NCI-H2107 treated with DMSO at 0.1 percent for 48 hours (cell line): ENCODE measurements around the gene DNM3.
"Not testable (repeated sequence)": the region's sequence is repeated elsewhere in the genome, so short reads cannot be mapped to it uniquely, and the experiment has no call there.

Experiments used
- DNase-seq: peaks from one replicate; lab custom pipeline; 2025; ENCODE audit not compliant: unreplicated experiment; lab: John Stamatoyannopoulos, UW

The DNM3 gene

GRCh38 chr1:172350856-172351255, 509.6 kb downstream of the DNM3 start:
- DNase-seq: no peak

- DNase-seq: no peak
Measured at GRCh38 chr1:172351346-172351745, 510.0 kb downstream of the DNM3 start.

- no peak for DNase-seq
Measured at GRCh38 chr1:172351754-172352161, 510.5 kb downstream of the DNM3 start.

GRCh38 chr1:172352435-172352834, 511.1 kb downstream of the DNM3 start:
- DNase-seq: no peak

GRCh38 chr1:172354291-172355274, 513.3 kb downstream of the DNM3 start:
- no peak for DNase-seq

GRCh38 chr1:172356620-172357019, 515.3 kb downstream of the DNM3 start:
- no peak for DNase-seq

- no peak for DNase-seq
Measured at GRCh38 chr1:172357753-172358385, 516.6 kb downstream of the DNM3 start.

- DNase-seq: no peak
Measured at GRCh38 chr1:172359491-172359999, 518.2 kb downstream of the DNM3 start.

- no peak for DNase-seq
Measured at GRCh38 chr1:172360511-172360910, 519.2 kb downstream of the DNM3 start.

- DNase-seq: no peak
Measured at GRCh38 chr1:172360985-172361384, 519.7 kb downstream of the DNM3 start.

- no peak for DNase-seq
Measured at GRCh38 chr1:172363852-172364251, 522.6 kb downstream of the DNM3 start.

GRCh38 chr1:172371646-172372045, 530.3 kb downstream of the DNM3 start:
- DNase-seq: not testable (repeated sequence)

- no peak for DNase-seq
Measured at GRCh38 chr1:172373864-172374263, 532.6 kb downstream of the DNM3 start.

GRCh38 chr1:172375211-172375631, 533.9 kb downstream of the DNM3 start:
- DNase-seq: no peak

- DNase-seq: no peak
Measured at GRCh38 chr1:172376431-172376830, 535.1 kb downstream of the DNM3 start.

GRCh38 chr1:172377565-172377964, 536.3 kb downstream of the DNM3 start:
- DNase-seq: no peak

- DNase-seq: no peak
Measured at GRCh38 chr1:172378109-172378760, 536.9 kb downstream of the DNM3 start.

- no peak for DNase-seq
Measured at GRCh38 chr1:172380441-172381244, 539.3 kb downstream of the DNM3 start.

- no peak for DNase-seq
Measured at GRCh38 chr1:172381946-172382345, 540.6 kb downstream of the DNM3 start.

- no peak for DNase-seq
Measured at GRCh38 chr1:172382406-172382805, 541.1 kb downstream of the DNM3 start.

- no peak for DNase-seq
Measured at GRCh38 chr1:172382990-172383389, 541.7 kb downstream of the DNM3 start.
